Type B pancreatic cell (in vitro differentiated cells): ENCODE measurements around the gene KCNF1. TPM values are rescaled to one million over a fixed set of nuclear protein-coding genes. Genes with fewer than 3 reads are reported as not detected.
A peak's percentile ranks its signal among the peaks of the same experiment; 100 is the strongest.

ENCODE experiments used
- DNase-seq: peaks from one replicate; pipeline ENCODE4 v3.0.0; 2021; ENCODE audit warnings: mixed read lengths; ENCODE audit not compliant: unreplicated experiment; ENCODE audit errors: extremely low spot score
- H3K27ac Mint-ChIP-seq: 2 replicates; pipeline ENCODE4 v1.8.0; 2021; ENCODE audit warnings: mild to moderate bottlenecking, mixed read lengths
- H3K27me3 Mint-ChIP-seq: 2 replicates; pipeline ENCODE4 v1.8.0; 2021; ENCODE audit warnings: mixed read lengths
- H3K36me3 Mint-ChIP-seq: 2 replicates; pipeline ENCODE4 v1.8.0; 2021; ENCODE audit warnings: mixed read lengths
- H3K4me1 Mint-ChIP-seq: one replicate; pipeline ENCODE4 v1.8.0; 2021; ENCODE audit warnings: mixed read lengths; ENCODE audit not compliant: unreplicated experiment
- H3K4me3 Mint-ChIP-seq: 2 replicates; pipeline ENCODE4 v1.8.0; 2021; ENCODE audit warnings: mild to moderate bottlenecking, mixed read lengths
- H3K9me3 Mint-ChIP-seq: 2 replicates; pipeline ENCODE4 v1.8.0; 2021; ENCODE audit warnings: mixed read lengths
- CTCF ChIP-seq: fragments of 200-600 bp; sonication (generic); conservative IDR thresholded peaks from 2 replicates; pipeline ENCODE4 v1.5.0; 2021; ENCODE audit warnings: antibody characterized with exemption, mild to moderate bottlenecking
- total RNA-seq: library from RNA; stranded (reverse); gene quantifications from 2 replicates; pipeline ENCODE4 v1.2.1, GENCODE V29; 2021; ENCODE audit warnings: low replicate concordance

The KCNF1 gene
- total RNA-seq, 1 donor from 2014 or later = 3.6 TPM

DNA sequence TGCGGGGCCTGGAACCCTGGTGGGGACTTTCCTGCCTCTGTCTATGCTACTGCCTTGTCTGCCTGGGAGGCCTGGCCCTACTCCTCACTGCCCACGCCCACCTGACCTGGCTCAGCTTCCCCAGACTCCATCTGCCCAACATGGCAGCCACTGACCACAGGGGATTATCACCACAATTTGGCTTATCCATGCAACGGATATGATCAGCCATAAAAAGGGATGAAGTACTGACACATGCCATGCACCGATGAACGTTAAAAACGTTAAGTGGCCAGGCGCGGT is 5.9 kb upstream of the KCNF1 start:
- no peaks in the 10 kb centered on the region for H3K36me3 Mint-ChIP-seq
- no peak for DNase-seq
- H3K27me3 Mint-ChIP-seq = peaks cover 14% of the 10 kb centered on the region
- no peak overlapping the region for H3K27ac Mint-ChIP-seq
- peaks cover 23% of the 10 kb centered on the region for H3K4me1 Mint-ChIP-seq
- no peak overlapping the region for H3K4me3 Mint-ChIP-seq
- H3K9me3 Mint-ChIP-seq = peaks cover 5% of the 10 kb centered on the region
- TF ChIP-seq CTCF = no peak

GRCh38 chr2:10906926-10907625 is 4.7 kb upstream of the KCNF1 start:
- no peak for TF ChIP-seq CTCF
- Mint-ChIP-seq H3K9me3 (peaks cover 5% of the 10 kb centered on the region), H3K27me3 (peaks cover 23% of the 10 kb centered on the region), H3K27ac (no peak overlapping the region), H3K4me1 (peaks cover 27% of the 10 kb centered on the region), H3K4me3 (no peak overlapping the region), H3K36me3 (no peaks in the 10 kb centered on the region)
- DNase-seq = no peak

DNA sequence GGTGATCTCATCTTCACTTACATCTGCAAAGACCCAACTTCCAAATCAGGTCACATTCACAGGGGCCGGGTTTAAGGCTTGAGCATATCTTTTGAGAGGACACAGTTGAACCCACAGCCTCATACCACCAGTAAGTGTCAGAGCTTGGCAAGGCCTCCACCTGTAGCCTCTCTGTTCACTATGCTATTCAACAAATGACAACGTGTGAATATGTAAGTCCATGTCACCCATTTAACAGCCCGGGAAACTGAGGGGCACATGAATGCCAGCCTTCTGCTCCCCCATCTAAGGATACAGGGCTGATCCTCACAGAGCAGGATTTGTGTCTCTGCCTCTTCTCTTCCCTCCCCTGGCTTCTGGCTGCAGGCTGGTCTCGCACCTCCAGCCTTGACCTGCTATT is 3.5 kb upstream of the KCNF1 start:
- DNase-seq = no peak
- TF ChIP-seq CTCF = no peak
- H3K4me1 Mint-ChIP-seq = peaks cover 27% of the 10 kb centered on the region
- peaks cover 32% of the 10 kb centered on the region for H3K27me3 Mint-ChIP-seq
- H3K27ac Mint-ChIP-seq = no peak overlapping the region
- peaks cover 5% of the 10 kb centered on the region for H3K9me3 Mint-ChIP-seq
- no peak overlapping the region for H3K4me3 Mint-ChIP-seq
- H3K36me3 Mint-ChIP-seq = no peaks in the 10 kb centered on the region

DNA sequence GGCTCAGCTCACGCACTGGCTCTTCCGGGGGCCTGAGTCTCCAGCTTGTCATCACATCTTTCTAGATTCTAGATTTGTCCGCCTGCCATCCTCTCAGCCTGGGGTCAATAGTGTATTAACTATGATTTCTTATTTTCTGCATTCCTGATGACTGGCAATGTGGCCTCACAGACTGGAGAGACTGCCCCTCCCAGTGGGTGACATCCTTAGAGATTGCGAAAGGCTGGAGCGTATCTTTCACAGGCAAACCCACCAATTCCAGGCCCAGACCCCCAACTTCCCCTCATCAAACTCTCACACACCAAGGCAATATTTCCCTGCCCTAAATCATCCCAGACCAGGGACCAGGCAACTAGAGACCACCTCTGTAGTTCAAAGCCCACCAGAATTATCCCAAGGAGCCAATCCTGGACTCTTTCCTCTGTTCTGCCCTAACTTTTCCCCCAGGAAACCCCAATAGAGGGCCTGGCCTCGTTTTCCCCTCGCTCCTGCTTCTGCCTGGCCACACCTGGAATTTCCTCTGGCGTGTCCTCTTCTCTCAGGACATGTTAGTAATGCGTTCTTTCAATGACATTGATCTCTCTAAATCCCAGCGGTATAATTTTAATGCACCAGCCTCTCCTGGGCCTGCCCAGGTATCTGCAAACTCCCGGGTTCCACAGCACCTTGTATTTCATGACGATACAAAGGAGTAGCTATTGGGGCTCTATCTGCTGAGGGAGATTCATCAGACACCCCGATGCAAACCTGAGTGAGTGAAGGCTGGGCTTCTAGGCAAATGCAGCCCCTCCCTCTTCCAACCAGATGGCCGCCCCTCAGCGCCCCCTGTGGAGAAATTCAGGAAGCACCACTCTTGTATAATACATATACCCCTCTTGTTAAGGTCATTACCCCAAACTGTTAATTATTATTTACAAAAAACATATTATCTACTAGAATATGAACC is 2.4 kb upstream of the KCNF1 start:
- H3K27ac Mint-ChIP-seq = no peak overlapping the region
- H3K9me3 Mint-ChIP-seq = peaks cover 4% of the 10 kb centered on the region
- H3K4me1 Mint-ChIP-seq = peaks cover 23% of the 10 kb centered on the region
- H3K4me3 Mint-ChIP-seq = no peak overlapping the region
- TF ChIP-seq CTCF = peak; percentile 83
- no peaks in the 10 kb centered on the region for H3K36me3 Mint-ChIP-seq
- no peak for DNase-seq
- peaks cover 41% of the 10 kb centered on the region for H3K27me3 Mint-ChIP-seq

GRCh38 chr2:10909996-10910341 is 1.8 kb upstream of the KCNF1 start:
- peak; percentile 63 for TF ChIP-seq CTCF
- Mint-ChIP-seq H3K9me3 (no peaks in the 10 kb centered on the region), H3K36me3 (no peaks in the 10 kb centered on the region), H3K27ac (no peak overlapping the region), H3K4me1 (peaks cover 19% of the 10 kb centered on the region), H3K27me3 (peaks cover 47% of the 10 kb centered on the region), H3K4me3 (peak overlapping the region; percentile 53)
- DNase-seq = no peak
